Measurements from ENCODE around the gene L1CAM. TPM values are rescaled to one million over a fixed set of nuclear protein-coding genes. Genes with fewer than 3 reads are reported as not detected.

The L1CAM gene
- total and polyA plus RNA-seq, 4 experiments from 2014 or later, result 0.26 to 1.8 (median 0.80) TPM

DNA sequence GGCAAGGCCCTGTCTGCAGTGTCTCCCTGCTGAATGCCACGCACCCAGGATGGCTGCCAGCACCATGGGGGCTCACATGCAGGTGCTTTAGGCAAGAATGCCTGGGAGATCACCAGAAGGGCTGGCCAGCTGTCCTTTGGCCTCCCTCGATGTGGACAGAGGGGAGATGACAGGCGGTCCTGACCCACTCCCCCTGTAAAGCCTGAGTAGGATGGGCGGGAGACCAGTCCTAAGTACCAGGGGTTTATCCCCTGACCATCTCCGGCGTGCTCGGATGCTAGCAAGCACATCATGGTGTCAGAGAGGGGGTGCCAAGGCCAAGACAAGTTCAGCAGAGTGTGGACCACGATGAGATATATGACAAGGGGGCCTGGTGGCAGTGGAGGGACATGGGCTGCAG is 60.9 kb downstream of the L1CAM start:
- Mint-ChIP-seq H3K27me3 (no peaks in the 10 kb centered on the region), H3K27ac (no peak overlapping the region), H3K4me1 (peaks cover 33 to 69% (median 52%) of the 10 kb centered on the region in 4 donors), H3K9me3 (no peaks in the 10 kb centered on the region), H3K4me3 (peak overlapping the region in 1 of 8 donors; percentile 24), H3K36me3 (no peaks in the 10 kb centered on the region)
- no peak overlapping the region for H3K27ac ChIP-seq (ENCODE audit: low read depth, low read length)
- no peaks in the 10 kb centered on the region for H3K9me3 ChIP-seq (ENCODE audit: control insufficient read depth in 1 of 2, low read length in 2 of 2)
- no peaks in the 10 kb centered on the region for H3K36me3 ChIP-seq (ENCODE audit: insufficient read depth, low read length)
- no peak for DNase-seq
- H3K4me1 ChIP-seq (ENCODE audit: insufficient read depth, low read length), result peaks cover 53% of the 10 kb centered on the region
- ChIA-PET POLR2A (ENCODE audit: partially characterized antibody) (no interaction called here), CTCF (ENCODE audit: partially characterized antibody) (no interaction called here)
- H3K27me3 ChIP-seq (ENCODE audit: insufficient read depth, low read length), result no peaks in the 10 kb centered on the region
- intact Hi-C loops (cut with micrococcal nuclease), result loop anchor here (10.0 kb wide), 1 partner anchor 60 kb away; the partner anchor contains the start of gene L1CAM
- no peak overlapping the region for H3K4me3 ChIP-seq (ENCODE audit: low read length in 2 of 2)

DNA sequence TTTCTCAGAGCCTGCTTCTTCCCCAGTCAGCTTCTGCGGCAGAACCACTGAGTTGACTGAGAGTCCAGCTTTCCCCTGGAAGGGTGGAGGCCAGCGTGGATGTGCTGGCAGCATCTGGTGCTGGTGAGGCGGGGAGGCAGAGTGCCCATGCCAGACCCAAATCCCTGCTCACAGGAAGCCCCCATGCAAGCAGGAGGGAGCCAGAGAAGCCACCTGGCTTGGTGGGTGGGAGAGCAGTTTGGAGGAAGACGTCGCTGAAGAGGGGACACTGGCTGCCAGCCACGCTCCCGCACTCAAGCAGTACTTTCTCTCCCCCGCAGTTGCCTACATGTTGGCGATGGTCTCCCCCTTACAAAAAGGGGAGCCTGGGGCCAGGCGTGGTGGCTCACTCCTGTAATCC is 61.6 kb downstream of the L1CAM start:
- Mint-ChIP-seq H3K4me1 (peaks cover 36 to 74% (median 55%) of the 10 kb centered on the region in 4 donors), H3K9me3 (no peaks in the 10 kb centered on the region), H3K27me3 (no peaks in the 10 kb centered on the region), H3K4me3 (no peak overlapping the region), H3K36me3 (no peaks in the 10 kb centered on the region), H3K27ac (peak overlapping the region in 1 of 7 donors; percentile 21)
- no peaks in the 10 kb centered on the region for H3K27me3 ChIP-seq (ENCODE audit: insufficient read depth, low read length)
- no peak overlapping the region for H3K4me3 ChIP-seq (ENCODE audit: low read length in 2 of 2)
- CTCF ChIA-PET (ENCODE audit: partially characterized antibody), result no interaction called here
- no peak overlapping the region for H3K27ac ChIP-seq (ENCODE audit: low read depth, low read length)
- DNase-seq, result no peak
- H3K9me3 ChIP-seq (ENCODE audit: control insufficient read depth in 1 of 2, low read length in 2 of 2), result no peaks in the 10 kb centered on the region
- H3K36me3 ChIP-seq (ENCODE audit: insufficient read depth, low read length), result no peaks in the 10 kb centered on the region
- H3K4me1 ChIP-seq (ENCODE audit: insufficient read depth, low read length), result peaks cover 60% of the 10 kb centered on the region
- intact Hi-C loops (cut with micrococcal nuclease), result loop anchor here (10.0 kb wide), 1 partner anchor 60 kb away; the partner anchor contains the start of gene L1CAM
- POLR2A ChIA-PET (ENCODE audit: partially characterized antibody), result no interaction called here

DNA sequence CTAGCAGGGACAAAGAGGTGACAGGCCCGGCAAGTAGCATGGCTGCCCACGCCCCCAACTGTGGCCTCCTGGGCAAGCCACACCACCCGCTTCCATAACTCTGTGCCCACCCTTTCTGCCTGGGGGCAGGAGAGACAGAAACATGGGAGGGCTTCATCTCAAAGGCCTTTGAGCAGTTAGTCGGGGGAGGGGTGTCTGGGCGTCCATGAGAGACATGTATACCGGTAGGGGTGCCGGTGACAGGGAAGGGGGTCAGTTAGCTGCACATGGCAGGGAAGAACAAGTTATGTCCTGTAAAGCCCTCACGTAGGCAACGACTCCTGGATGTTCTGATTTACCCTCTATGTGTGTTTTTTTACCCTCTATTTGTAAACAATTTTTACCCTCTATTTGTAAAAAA is 64.9 kb downstream of the L1CAM start:
- Mint-ChIP-seq H3K27me3 (no peaks in the 10 kb centered on the region), H3K9me3 (peaks cover 0 to 2% (median 0%) of the 10 kb centered on the region in 8 donors), H3K4me3 (peak overlapping the region in 7 of 8 donors; percentile 20 to 89 (median 52)), H3K27ac (peak overlapping the region in 6 of 7 donors; percentile 48 to 90 (median 74)), H3K36me3 (no peaks in the 10 kb centered on the region), H3K4me1 (peaks cover 31 to 69% (median 51%) of the 10 kb centered on the region in 4 donors)
- ChIA-PET CTCF (ENCODE audit: partially characterized antibody) (no interaction called here), POLR2A (ENCODE audit: partially characterized antibody) (no interaction called here)
- H3K4me3 ChIP-seq (ENCODE audit: low read length in 2 of 2), result no peak overlapping the region
- H3K27me3 ChIP-seq (ENCODE audit: insufficient read depth, low read length), result no peaks in the 10 kb centered on the region
- DNase-seq, result no peak
- no peaks in the 10 kb centered on the region for H3K36me3 ChIP-seq (ENCODE audit: insufficient read depth, low read length)
- no peak overlapping the region for H3K27ac ChIP-seq (ENCODE audit: low read depth, low read length)
- H3K4me1 ChIP-seq (ENCODE audit: insufficient read depth, low read length), result peaks cover 62% of the 10 kb centered on the region
- intact Hi-C loops (cut with micrococcal nuclease), result loop anchor here (10.0 kb wide), 1 partner anchor 64 kb away; the partner anchor contains the start of gene L1CAM
- H3K9me3 ChIP-seq (ENCODE audit: control insufficient read depth in 1 of 2, low read length in 2 of 2), result no peaks in the 10 kb centered on the region

DNA sequence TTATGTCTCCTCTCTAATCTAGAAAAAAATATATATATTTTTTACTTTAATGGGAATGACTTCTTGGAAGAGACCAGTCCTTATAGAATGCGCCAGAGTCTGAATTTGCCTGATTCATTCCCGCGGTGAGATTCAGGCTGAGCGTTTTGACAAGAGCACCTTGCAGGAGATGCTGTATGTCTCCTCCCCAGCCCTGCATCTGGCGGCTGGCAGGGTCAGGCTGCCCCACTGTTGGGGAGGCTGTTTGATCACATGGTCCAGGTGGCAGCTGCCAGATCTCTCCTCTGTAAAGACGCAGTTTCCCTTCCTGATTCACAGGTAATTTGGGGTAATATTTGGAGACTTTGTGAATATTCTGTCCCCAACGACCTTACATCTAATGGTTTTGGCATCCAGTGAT is 65.4 kb downstream of the L1CAM start:
- Mint-ChIP-seq H3K4me1 (peaks cover 31 to 67% (median 50%) of the 10 kb centered on the region in 4 donors), H3K27ac (peak overlapping the region in 3 of 7 donors; percentile 46 to 48 (median 47)), H3K36me3 (no peaks in the 10 kb centered on the region), H3K9me3 (peaks cover 0 to 2% (median 0%) of the 10 kb centered on the region in 8 donors), H3K4me3 (peak overlapping the region in 7 of 8 donors; percentile 4 to 89 (median 47)), H3K27me3 (no peaks in the 10 kb centered on the region)
- intact Hi-C loops (cut with micrococcal nuclease), result loop anchor here (10.0 kb wide), 1 partner anchor 64 kb away; the partner anchor contains the start of gene L1CAM
- H3K4me1 ChIP-seq (ENCODE audit: insufficient read depth, low read length), result peaks cover 62% of the 10 kb centered on the region
- H3K27ac ChIP-seq (ENCODE audit: low read depth, low read length), result no peak overlapping the region
- no peaks in the 10 kb centered on the region for H3K9me3 ChIP-seq (ENCODE audit: control insufficient read depth in 1 of 2, low read length in 2 of 2)
- no peak overlapping the region for H3K4me3 ChIP-seq (ENCODE audit: low read length in 2 of 2)
- H3K27me3 ChIP-seq (ENCODE audit: insufficient read depth, low read length), result no peaks in the 10 kb centered on the region
- POLR2A ChIA-PET (ENCODE audit: partially characterized antibody), result interaction anchor here (1.6 kb wide), 1 partner anchor 86 kb away, joined by 3 read pairs; no protein-coding TSS in a partner anchor
- CTCF ChIA-PET (ENCODE audit: partially characterized antibody), result interaction anchor here (1.3 kb wide), 1 partner anchor 105 kb away, joined by 3 read pairs; the partner anchor contains the start of gene ARHGAP4
- DNase-seq, result no peak
- H3K36me3 ChIP-seq (ENCODE audit: insufficient read depth, low read length), result no peaks in the 10 kb centered on the region

DNA sequence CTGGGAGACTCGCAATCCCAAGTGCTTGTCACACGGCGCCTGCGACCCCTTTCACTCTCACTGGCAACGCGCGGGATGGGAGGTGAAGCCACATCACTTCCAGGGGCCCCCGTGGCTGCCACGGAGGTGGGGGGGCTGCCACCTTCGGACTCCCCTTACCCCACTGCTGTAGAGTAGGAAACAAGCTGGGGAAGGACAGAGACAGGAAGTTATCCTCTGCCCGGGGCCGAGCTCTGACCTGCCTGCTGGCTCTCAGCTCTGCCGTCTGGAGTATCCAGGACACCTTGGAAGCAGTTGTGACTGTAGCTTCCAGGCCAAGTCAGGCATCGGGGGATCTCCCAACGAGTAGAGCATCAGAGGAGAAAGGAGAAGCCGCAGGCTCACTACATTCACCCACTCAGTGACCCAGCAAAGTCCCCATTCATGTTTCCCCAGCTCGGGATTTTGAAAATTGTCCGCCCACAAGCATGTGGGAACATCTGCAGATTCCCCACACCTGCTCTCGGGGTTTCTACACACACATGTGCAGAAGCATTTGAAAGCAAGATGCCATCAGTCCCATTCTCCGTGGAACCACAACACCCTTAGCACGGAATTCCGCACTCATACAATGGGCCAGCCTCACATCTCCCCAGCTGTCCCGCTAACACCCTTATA is 66.5 kb downstream of the L1CAM start:
- Histone ChIP-seq H3K27me3 (ENCODE audit: insufficient read depth, low read length) (no peaks in the 10 kb centered on the region), H3K4me1 (ENCODE audit: insufficient read depth, low read length) (peaks cover 62% of the 10 kb centered on the region), H3K9me3 (ENCODE audit: control insufficient read depth in 1 of 2, low read length in 2 of 2) (no peaks in the 10 kb centered on the region), H3K36me3 (ENCODE audit: insufficient read depth, low read length) (no peaks in the 10 kb centered on the region), H3K4me3 (ENCODE audit: low read length in 2 of 2) (no peak overlapping the region), H3K27ac (ENCODE audit: low read depth, low read length) (no peak overlapping the region)
- no peaks in the 10 kb centered on the region for H3K36me3 Mint-ChIP-seq
- ChIA-PET CTCF (ENCODE audit: partially characterized antibody) (interaction anchor here (1.2 to 1.3 kb wide), 3 partner anchors 106 to 131 kb away, joined by 3 read pairs; partner anchors contain the start of gene ARHGAP4), POLR2A (ENCODE audit: partially characterized antibody) (interaction anchor here (0.5 to 2.9 kb wide), 4 partner anchors 25 to 130 kb away, joined by 3 to 10 read pairs (median 4); partner anchors contain the start of genes ARHGAP4, IDH3G and SSR4)
- H3K4me3 Mint-ChIP-seq, result peak overlapping the region; percentile 41 to 67 (median 54)
- intact Hi-C loops (cut with micrococcal nuclease), result loop anchor here (5.0 to 10.0 kb wide), 2 partner anchors 65 to 83 kb away; partner anchors contain the start of genes AVPR2 and L1CAM
- no peaks in the 10 kb centered on the region for H3K27me3 Mint-ChIP-seq
- H3K9me3 Mint-ChIP-seq, result peaks cover 0 to 2% (median 0%) of the 10 kb centered on the region in 8 donors
- no peak for DNase-seq
- peaks cover 37 to 67% (median 52%) of the 10 kb centered on the region in 4 donors for H3K4me1 Mint-ChIP-seq
- peak overlapping the region in 2 of 7 donors; percentile 48 to 68 for H3K27ac Mint-ChIP-seq

DNA sequence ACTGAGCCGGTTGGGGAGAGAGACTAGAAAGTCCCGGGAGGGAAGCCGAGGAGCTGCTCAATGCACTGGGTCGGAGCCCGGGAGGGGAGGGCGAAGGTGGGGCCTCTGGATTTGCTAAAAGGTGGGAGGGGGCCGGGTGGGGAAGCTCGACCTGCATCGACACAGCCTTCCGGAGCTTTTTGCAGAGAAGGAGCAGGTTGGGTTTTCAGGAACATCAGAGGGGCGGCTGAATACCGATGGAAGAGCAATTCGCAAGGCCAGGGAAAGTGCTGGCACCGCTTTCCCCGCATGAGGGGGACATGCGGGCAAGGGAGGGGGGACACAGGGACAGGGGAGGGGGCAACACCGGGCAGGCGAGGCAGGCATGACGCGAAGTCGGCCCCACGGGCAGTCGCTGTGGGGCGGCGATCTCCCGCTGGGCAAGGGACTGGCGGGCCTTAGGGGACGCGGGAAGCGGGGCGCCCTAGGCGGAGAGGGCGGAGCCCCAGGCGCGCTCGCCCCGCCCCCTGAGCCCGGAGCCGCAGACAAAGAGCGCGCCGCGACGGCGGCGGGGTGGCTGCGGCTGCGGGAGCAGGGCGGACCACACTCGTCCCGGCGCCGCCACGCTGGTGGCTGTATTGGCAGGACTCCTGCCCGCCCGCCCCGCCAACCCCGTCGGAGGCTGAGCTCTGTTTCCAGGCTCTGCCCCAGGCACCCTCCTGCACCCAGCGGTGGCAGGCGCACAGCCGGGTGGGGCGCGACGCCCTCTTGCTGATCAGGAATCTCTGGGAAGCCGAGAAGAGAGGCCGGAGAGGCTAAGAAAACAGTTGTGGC is 67.2 kb downstream of the L1CAM start:
- Mint-ChIP-seq H3K4me1 (peaks cover 33 to 62% (median 47%) of the 10 kb centered on the region in 4 donors), H3K36me3 (no peaks in the 10 kb centered on the region), H3K27ac (no peak overlapping the region), H3K27me3 (no peaks in the 10 kb centered on the region), H3K9me3 (peaks cover 0 to 2% (median 0%) of the 10 kb centered on the region in 8 donors), H3K4me3 (peak overlapping the region; percentile 43 to 74 (median 56))
- Histone ChIP-seq H3K27ac (ENCODE audit: low read depth, low read length) (no peak overlapping the region), H3K9me3 (ENCODE audit: control insufficient read depth in 1 of 2, low read length in 2 of 2) (no peaks in the 10 kb centered on the region), H3K27me3 (ENCODE audit: insufficient read depth, low read length) (no peaks in the 10 kb centered on the region), H3K4me3 (ENCODE audit: low read length in 2 of 2) (no peak overlapping the region), H3K36me3 (ENCODE audit: insufficient read depth, low read length) (no peaks in the 10 kb centered on the region), H3K4me1 (ENCODE audit: insufficient read depth, low read length) (peaks cover 59% of the 10 kb centered on the region)
- ChIA-PET CTCF (ENCODE audit: partially characterized antibody) (interaction anchor here (1.2 to 1.3 kb wide), 3 partner anchors 107 to 132 kb away, joined by 3 read pairs; partner anchors contain the start of gene ARHGAP4), POLR2A (ENCODE audit: partially characterized antibody) (interaction anchor here (0.5 to 2.9 kb wide), 4 partner anchors 24 to 131 kb away, joined by 3 to 10 read pairs (median 4); partner anchors contain the start of genes ARHGAP4, IDH3G and SSR4)
- intact Hi-C loops (cut with micrococcal nuclease), result loop anchor here (5.0 kb wide), 1 partner anchor 84 kb away; the partner anchor contains the start of gene AVPR2
- DNase-seq, result peak; percentile 45 to 53 (median 49)

All from CD4-positive, alpha-beta memory T cell (primary cell).